Effector memory CD8-positive, alpha-beta T cell (primary cell): ENCODE data around the gene KTN1.

ENCODE experiments used
- ATAC-seq: fragments of 150-1000 bp; cut with Tn5 transposase; replicated peaks from 2 replicates; pipeline ENCODE4 v1.10.0; 2021; ENCODE audit warnings: mild to moderate bottlenecking, moderate library complexity
- DNase-seq, 3 experiments: peaks; one replicate each; pipeline ENCODE4 v3.0.0; 2021
- H3K27ac Mint-ChIP-seq, 2 donors: one replicate each; pipeline ENCODE4 v1.8.0; 2022; ENCODE audit warnings: mild to moderate bottlenecking in 2 of 2, mixed read lengths in 2 of 2, moderate library complexity in 2 of 2
- H3K27me3 Mint-ChIP-seq, 2 donors: one replicate each; pipeline ENCODE4 v1.8.0; 2022; ENCODE audit warnings: mixed read lengths in 2 of 2
- H3K36me3 Mint-ChIP-seq: one replicate; pipeline ENCODE4 v1.8.0; 2022; ENCODE audit warnings: mild to moderate bottlenecking, moderate library complexity, mixed read lengths; ENCODE audit not compliant: insufficient read depth
- H3K4me1 Mint-ChIP-seq, 2 donors: one replicate each; pipeline ENCODE4 v1.8.0; 2022; ENCODE audit warnings: low read depth in 2 of 2, mixed read lengths in 2 of 2
- H3K4me3 Mint-ChIP-seq, 2 donors: one replicate each; pipeline ENCODE4 v1.8.0; 2022; ENCODE audit warnings: mild to moderate bottlenecking in 2 of 2, mixed read lengths in 2 of 2, moderate library complexity in 2 of 2
- H3K9me3 Mint-ChIP-seq, 2 donors: one replicate each; pipeline ENCODE4 v1.8.0; 2022; ENCODE audit warnings: mixed read lengths in 2 of 2

KTN1 gene

DNA sequence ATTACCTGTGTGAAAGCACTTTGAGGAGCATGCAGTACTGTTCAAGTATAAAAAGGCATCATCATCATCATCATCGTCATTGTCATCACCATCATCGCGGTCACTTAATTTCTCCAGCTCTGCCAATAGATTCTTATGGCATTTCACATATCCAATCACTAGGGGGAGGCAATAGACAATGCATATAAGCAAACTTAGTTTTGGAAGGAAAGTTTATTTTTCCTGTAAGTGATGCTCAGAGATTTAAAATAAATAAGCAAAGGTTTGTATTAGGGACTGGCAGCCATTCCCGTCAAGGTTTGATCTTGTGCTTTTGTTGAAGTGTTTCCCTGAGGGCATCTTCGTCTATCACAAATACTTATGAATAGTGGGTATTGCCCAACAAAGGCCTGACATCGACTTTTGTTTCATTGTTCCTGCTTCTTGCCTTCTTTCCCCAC lies 127.4 kb downstream of the KTN1 start:
- no peaks in the 10 kb centered on the region for H3K36me3 Mint-ChIP-seq
- no peak overlapping the region for H3K27ac Mint-ChIP-seq
- no peaks in the 10 kb centered on the region for H3K4me1 Mint-ChIP-seq
- no peak overlapping the region for H3K4me3 Mint-ChIP-seq
- no peaks in the 10 kb centered on the region for H3K27me3 Mint-ChIP-seq
- ATAC-seq: no peak
- H3K9me3 Mint-ChIP-seq: no peaks in the 10 kb centered on the region
- no peak for DNase-seq

DNA sequence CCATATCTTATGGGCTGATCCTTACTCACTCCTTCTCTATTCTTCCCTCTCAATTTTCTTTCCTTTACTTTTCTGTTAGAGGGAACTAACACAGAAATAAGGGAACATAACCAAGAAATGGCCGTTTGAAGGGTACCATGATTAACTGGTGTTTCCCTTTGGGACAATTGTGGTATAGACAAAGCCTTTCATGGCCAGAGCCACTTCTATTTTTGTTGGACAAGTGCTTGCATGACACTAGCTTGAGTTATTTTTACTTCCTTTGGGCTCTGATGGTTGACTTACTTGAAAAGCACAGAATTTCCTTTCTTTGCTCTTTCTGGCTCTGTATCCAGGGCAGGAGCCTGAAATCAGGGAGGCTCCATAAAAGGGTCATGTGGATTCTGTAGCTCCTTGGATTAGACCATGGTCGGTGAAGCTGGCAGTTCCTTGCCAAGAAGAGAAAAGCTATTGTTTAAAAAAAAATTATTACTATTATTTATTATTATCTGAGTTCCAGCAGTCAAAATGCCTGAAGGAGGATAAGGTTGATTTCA lies 130.6 kb downstream of the KTN1 start:
- ATAC-seq (no peak), DNase-seq (no peak)
- Mint-ChIP-seq H3K36me3 (no peaks in the 10 kb centered on the region), H3K4me1 (no peaks in the 10 kb centered on the region), H3K27me3 (no peaks in the 10 kb centered on the region), H3K27ac (no peak overlapping the region), H3K9me3 (no peaks in the 10 kb centered on the region), H3K4me3 (no peak overlapping the region)

- H3K4me3 Mint-ChIP-seq: no peak overlapping the region
- H3K36me3 Mint-ChIP-seq: no peaks in the 10 kb centered on the region
- no peaks in the 10 kb centered on the region for H3K27me3 Mint-ChIP-seq
- no peak overlapping the region for H3K27ac Mint-ChIP-seq
- no peaks in the 10 kb centered on the region for H3K4me1 Mint-ChIP-seq
- no peaks in the 10 kb centered on the region for H3K9me3 Mint-ChIP-seq
- ATAC-seq: no peak
- DNase-seq: no peak
Measured at GRCh38 chr14:55711175-55711811, 131.3 kb downstream of the KTN1 start.

- no peaks in the 10 kb centered on the region for H3K9me3 Mint-ChIP-seq
- ATAC-seq (no peak), DNase-seq (no peak)
- H3K27ac Mint-ChIP-seq: no peak overlapping the region
- H3K4me1 Mint-ChIP-seq: no peaks in the 10 kb centered on the region
- H3K36me3 Mint-ChIP-seq: no peaks in the 10 kb centered on the region
- no peak overlapping the region for H3K4me3 Mint-ChIP-seq
- no peaks in the 10 kb centered on the region for H3K27me3 Mint-ChIP-seq
Measured at GRCh38 chr14:55712491-55712890, 132.5 kb downstream of the KTN1 start.

DNA sequence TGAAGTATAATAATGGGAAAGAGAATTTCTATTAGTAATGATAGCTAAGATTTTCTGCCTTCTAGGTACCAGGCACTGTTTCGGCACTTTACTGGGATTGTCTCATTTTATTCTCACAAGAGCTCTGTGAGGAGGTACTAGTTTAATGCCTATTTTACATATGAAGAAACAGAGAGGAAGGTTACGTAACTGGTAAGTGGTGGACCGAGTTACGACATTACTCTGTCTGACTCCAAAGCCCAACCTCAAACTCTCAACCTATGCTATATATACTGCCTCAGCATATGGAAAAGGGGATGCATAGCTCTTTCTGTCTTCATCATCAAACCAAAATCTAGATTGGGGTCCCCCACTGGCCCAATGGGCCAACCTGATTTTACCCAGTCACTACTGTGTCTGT lies 133.5 kb downstream of the KTN1 start:
- ATAC-seq: no peak
- Mint-ChIP-seq H3K36me3 (no peaks in the 10 kb centered on the region), H3K27ac (no peak overlapping the region)

DNA sequence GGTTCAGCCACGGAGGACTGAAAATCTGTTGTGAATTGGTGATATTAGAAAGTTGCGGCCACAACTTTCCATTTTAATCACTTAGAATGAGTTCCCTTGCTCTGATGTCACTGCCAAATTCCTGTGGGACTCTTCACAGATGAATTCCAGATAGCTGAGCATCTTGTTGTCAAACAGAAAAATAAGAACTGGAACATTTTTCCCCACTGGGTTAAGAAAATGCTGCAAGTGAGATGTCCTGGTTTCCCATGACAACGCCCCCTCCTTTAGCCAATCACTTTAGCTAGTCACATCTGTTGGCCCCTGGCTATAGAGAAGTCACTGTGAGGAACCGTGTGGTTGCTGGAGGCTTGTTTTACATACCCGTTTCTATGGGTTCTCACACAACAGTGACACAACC lies 135.9 kb downstream of the KTN1 start:
- no peaks in the 10 kb centered on the region for H3K9me3 Mint-ChIP-seq
- ATAC-seq: no peak
- H3K4me3 Mint-ChIP-seq: no peak overlapping the region
- no peaks in the 10 kb centered on the region for H3K4me1 Mint-ChIP-seq
- no peaks in the 10 kb centered on the region for H3K36me3 Mint-ChIP-seq
- no peaks in the 10 kb centered on the region for H3K27me3 Mint-ChIP-seq
- DNase-seq: no peak
- H3K27ac Mint-ChIP-seq: no peak overlapping the region

More for the DNA sequence above, 133.5 kb downstream of the KTN1 start:
- Mint-ChIP-seq H3K27me3 (no peaks in the 10 kb centered on the region), H3K9me3 (no peaks in the 10 kb centered on the region), H3K4me1 (no peaks in the 10 kb centered on the region), H3K4me3 (no peak overlapping the region)
- DNase-seq: no peak

- Mint-ChIP-seq H3K27ac (no peak overlapping the region), H3K36me3 (no peaks in the 10 kb centered on the region), H3K9me3 (no peaks in the 10 kb centered on the region), H3K4me1 (no peaks in the 10 kb centered on the region), H3K4me3 (no peak overlapping the region), H3K27me3 (no peaks in the 10 kb centered on the region)
- DNase-seq: no peak
- ATAC-seq: no peak
Measured at GRCh38 chr14:55717621-55718020, 137.6 kb downstream of the KTN1 start.

DNA sequence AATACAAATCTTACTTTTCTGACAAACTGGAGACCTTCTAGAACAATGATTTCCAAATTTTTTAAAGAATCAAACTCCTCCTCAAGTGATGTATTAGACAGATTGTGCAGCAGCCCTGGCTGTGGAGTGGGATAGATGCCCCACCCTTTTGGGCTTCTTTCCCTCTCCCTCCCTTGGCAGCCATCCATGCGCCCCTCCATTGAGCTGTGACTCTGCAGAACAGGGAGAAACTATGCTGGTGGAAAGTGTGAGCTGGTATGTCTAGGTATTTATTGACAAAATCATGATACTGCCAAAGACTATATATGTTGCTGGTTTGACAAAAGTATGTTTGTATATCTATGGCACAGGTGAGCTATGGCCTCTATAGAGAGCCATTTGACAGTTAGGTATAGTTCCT lies 138.5 kb downstream of the KTN1 start:
- Mint-ChIP-seq H3K4me1 (no peaks in the 10 kb centered on the region), H3K4me3 (no peak overlapping the region), H3K27ac (peak overlapping the region in 1 of 2 donors; percentile 24), H3K9me3 (no peaks in the 10 kb centered on the region), H3K36me3 (no peaks in the 10 kb centered on the region), H3K27me3 (no peaks in the 10 kb centered on the region)
- ATAC-seq: no peak
- DNase-seq: no peak

DNA sequence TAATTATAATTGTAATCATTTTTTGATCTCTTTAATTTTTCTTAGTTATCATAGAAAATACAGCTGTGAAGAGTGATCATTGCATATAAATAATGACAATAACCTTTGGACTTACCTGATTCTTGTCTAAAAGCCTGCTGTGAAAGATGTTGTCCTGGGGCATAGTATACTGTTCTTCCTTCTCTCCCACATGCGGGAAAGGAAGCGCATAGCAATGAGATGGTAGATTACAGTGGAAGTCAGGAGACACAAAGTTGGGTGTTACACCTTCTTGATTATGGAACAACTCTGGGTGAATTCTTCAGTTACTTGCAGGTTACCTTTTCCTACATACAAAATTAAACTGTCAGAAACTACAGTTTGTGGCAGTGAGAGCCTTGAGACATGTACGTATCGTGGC lies 140.8 kb downstream of the KTN1 start:
- Mint-ChIP-seq H3K36me3 (no peaks in the 10 kb centered on the region), H3K9me3 (no peaks in the 10 kb centered on the region), H3K4me1 (no peaks in the 10 kb centered on the region), H3K27me3 (no peaks in the 10 kb centered on the region), H3K4me3 (no peak overlapping the region), H3K27ac (no peak overlapping the region)
- DNase-seq (no peak), ATAC-seq (no peak)

DNA sequence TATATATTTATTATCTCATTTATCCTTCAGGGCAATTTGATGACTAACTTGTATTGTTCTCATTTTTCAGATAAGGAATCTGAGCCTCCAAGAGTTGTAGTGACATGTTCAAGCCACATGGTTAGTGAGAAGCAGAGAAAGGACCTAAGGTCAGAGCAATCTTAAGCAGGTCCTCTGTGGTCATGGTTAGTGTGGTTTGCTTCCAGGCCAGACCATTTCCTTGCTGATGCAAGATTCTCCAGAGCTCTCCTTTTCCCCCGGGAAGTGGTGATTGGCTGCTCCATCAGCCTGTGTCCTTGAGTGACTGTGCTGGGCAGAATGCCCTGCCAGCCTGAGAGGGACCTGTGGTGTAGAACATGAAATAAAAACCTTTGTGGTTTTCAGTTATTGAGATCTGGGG lies 141.3 kb downstream of the KTN1 start:
- no peaks in the 10 kb centered on the region for H3K4me1 Mint-ChIP-seq
- no peak overlapping the region for H3K4me3 Mint-ChIP-seq
- ATAC-seq: no peak
- H3K9me3 Mint-ChIP-seq: no peaks in the 10 kb centered on the region
- no peaks in the 10 kb centered on the region for H3K36me3 Mint-ChIP-seq
- DNase-seq: no peak
- no peak overlapping the region for H3K27ac Mint-ChIP-seq
- no peaks in the 10 kb centered on the region for H3K27me3 Mint-ChIP-seq

- Mint-ChIP-seq H3K4me1 (no peaks in the 10 kb centered on the region), H3K27ac (no peak overlapping the region), H3K27me3 (no peaks in the 10 kb centered on the region), H3K4me3 (no peak overlapping the region), H3K9me3 (no peaks in the 10 kb centered on the region), H3K36me3 (no peaks in the 10 kb centered on the region)
- ATAC-seq (no peak), DNase-seq (no peak)
Measured at GRCh38 chr14:55722054-55722453, 142.0 kb downstream of the KTN1 start.

DNA sequence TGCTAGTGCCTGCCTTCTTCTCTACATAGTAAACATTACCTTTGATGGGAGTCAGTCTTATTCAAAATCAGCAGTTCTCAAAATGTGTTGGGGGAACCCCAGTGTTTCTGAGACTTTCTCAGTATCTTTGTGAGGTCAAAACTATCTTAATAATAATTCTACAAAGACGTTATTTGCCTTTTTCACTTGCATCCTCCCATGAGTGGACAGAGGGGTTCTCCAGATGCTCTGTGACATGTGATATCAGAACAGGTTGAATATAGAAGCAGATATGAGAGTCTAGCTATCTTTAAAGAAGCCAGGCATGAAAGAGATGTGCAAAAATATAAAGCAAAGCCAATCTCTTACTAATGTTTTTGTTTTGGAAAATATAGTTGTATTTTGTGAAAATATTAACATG lies 144.7 kb downstream of the KTN1 start:
- Mint-ChIP-seq H3K4me3 (no peak overlapping the region), H3K9me3 (no peaks in the 10 kb centered on the region), H3K27me3 (no peaks in the 10 kb centered on the region)

GRCh38 chr14:55730592-55731310 lies 150.7 kb downstream of the KTN1 start:
- Mint-ChIP-seq H3K9me3 (no peaks in the 10 kb centered on the region), H3K27ac (peak overlapping the region in 1 of 2 donors; percentile 73)

More for the DNA sequence above, 144.7 kb downstream of the KTN1 start:
- H3K4me1 Mint-ChIP-seq: no peaks in the 10 kb centered on the region
- ATAC-seq: no peak
- no peak for DNase-seq
- H3K27ac Mint-ChIP-seq: no peak overlapping the region
- H3K36me3 Mint-ChIP-seq: no peaks in the 10 kb centered on the region

DNA sequence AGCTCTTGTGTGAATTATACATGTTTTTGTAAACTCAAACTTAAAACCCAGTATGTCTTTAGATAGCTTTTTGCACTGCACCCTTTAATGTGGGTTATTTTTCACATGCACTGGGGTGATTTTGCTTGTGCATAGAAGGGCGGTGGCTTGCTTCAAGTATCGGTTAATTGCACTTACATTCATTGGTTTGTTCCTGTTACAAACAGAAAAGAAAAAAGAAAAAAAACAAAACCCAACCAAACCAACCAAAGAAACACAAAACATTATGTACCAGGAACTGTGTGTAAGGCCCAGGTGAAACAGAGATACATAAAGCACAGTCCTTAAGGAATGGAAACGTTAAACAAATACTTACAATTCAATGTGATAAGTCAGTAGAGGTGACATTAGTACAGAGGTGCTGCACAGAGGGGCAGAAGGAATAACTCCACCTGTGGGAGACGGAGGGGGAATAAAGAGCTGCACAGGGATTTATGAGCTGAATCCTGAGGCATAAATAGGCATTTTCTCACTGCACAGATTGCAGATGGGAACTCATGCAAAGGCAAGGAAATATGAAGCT lies 151.4 kb downstream of the KTN1 start:
- no peak for DNase-seq
- peaks cover 0 to 6% of the 10 kb centered on the region in 2 donors for H3K4me1 Mint-ChIP-seq
- H3K27me3 Mint-ChIP-seq: no peaks in the 10 kb centered on the region
- no peaks in the 10 kb centered on the region for H3K9me3 Mint-ChIP-seq
- H3K36me3 Mint-ChIP-seq: no peaks in the 10 kb centered on the region
- no peak overlapping the region for H3K4me3 Mint-ChIP-seq
- peak overlapping the region in 1 of 2 donors; percentile 73 for H3K27ac Mint-ChIP-seq
- no peak for ATAC-seq

More at GRCh38 chr14:55730592-55731310, 150.7 kb downstream of the KTN1 start:
- ATAC-seq (no peak), DNase-seq (no peak)
- Mint-ChIP-seq H3K36me3 (no peaks in the 10 kb centered on the region), H3K4me1 (peaks cover 0 to 6% of the 10 kb centered on the region in 2 donors), H3K4me3 (no peak overlapping the region), H3K27me3 (no peaks in the 10 kb centered on the region)
